HCT116 (cell line): ENCODE data around the gene ENTREP1. TPM values are rescaled to one million over a fixed set of nuclear protein-coding genes. Genes with fewer than 3 reads are reported as not detected.

ENCODE experiments used
- ATAC-seq: fragments of 200-7000 bp; cut with Tn5 transposase; 2 replicates; pipeline ENCODE4 v1.9.1; 2020; ENCODE audit warnings: mild to moderate bottlenecking, moderate library complexity
- BruUV-seq: library from RNA; stranded (reverse); fragments of 400-500 nt; replicated peaks from 2 replicates; lab custom pipeline; 2021; lab: Mats Ljungman, UMichigan
- CTCF ChIA-PET: fragments of 300-600 bp; sonication (Branson Sonifier 250); formaldehyde crosslinking; loops from one replicate; lab custom pipeline; 2021; ENCODE audit warnings: antibody characterized with exemption; lab: Charles Lee
- POLR2A ChIA-PET: fragments of 300-600, 350-600 bp; sonication (Branson Sonifier 250); formaldehyde crosslinking; loops from one replicate; lab custom pipeline; 2021; ENCODE audit warnings: antibody characterized with exemption; lab: Charles Lee
- RAD21 ChIA-PET, 2 experiments: fragments of 300-600 bp; sonication (Branson Sonifier 250); formaldehyde crosslinking; loops; one replicate each; lab custom pipeline; 2023; ENCODE audit warnings: low total read pairs in 2 of 2; ENCODE audit not compliant: uncharacterized antibody in 2 of 2, unreplicated experiment in 2 of 2, low non-redundant PET in 1 of 2; lab: Charles Lee
- DNase-seq: peaks from one replicate; pipeline ENCODE4 v3.0.0-alpha.2; 2010; ENCODE audit warnings: low read depth, low spot score
- H2AFZ ChIP-seq: fragments of 200-600 bp; shearing (Covaris generic), sonication (generic); 2 replicates; pipeline ENCODE4 v1.6.1; 2017; ENCODE audit warnings: low read depth, mixed run types, mixed read lengths, antibody characterized with exemption, low read length; ENCODE audit not compliant: poor library complexity, severe bottlenecking
- H3K27ac ChIP-seq: 2 replicates; pipeline ENCODE4 v1.5.1; 2012; ENCODE audit warnings: low read depth, low read length
- H3K27me3 ChIP-seq: fragments of 200-600 bp; sonication (generic); 2 replicates; pipeline ENCODE4 v1.6.1; 2016; ENCODE audit warnings: mixed run types, low read length, mixed read lengths; ENCODE audit not compliant: insufficient read depth
- H3K36me3 ChIP-seq, 2 experiments: fragments of 200-500 bp in 1 of 2; fragments of 200-600 bp in 1 of 2; sonication (Bioruptor generic) in 1 of 2; sonication (generic) in 1 of 2; 2 replicates each; pipeline versions ENCODE4 v1.5.1 to v1.6.1; 2014 to 2016; ENCODE audit warnings: low read length in 2 of 2, inconsistent platforms in 1 of 2, mixed read lengths in 1 of 2, mixed run types in 1 of 2; ENCODE audit not compliant: insufficient read depth in 2 of 2, control insufficient read depth in 1 of 2
- H3K4me1 ChIP-seq, 2 experiments: fragments of 200-600 bp in 1 of 2; sonication (generic) in 1 of 2; 2 replicates each; pipeline versions ENCODE4 v1.5.1 to v1.6.1; 2012 to 2017; ENCODE audit warnings: low read length in 2 of 2, inconsistent platforms in 1 of 2, mild to moderate bottlenecking in 1 of 2, mixed read lengths in 1 of 2, mixed run types in 1 of 2, moderate library complexity in 1 of 2; ENCODE audit not compliant: insufficient read depth in 2 of 2, control insufficient read depth in 1 of 2
- H3K4me2 ChIP-seq: fragments of 200-600 bp; sonication (generic); 2 replicates; pipeline ENCODE4 v1.6.1; 2017; ENCODE audit warnings: mixed run types, low read length, mixed read lengths
- H3K4me3 ChIP-seq, 2 experiments: fragments of 200-600 bp in 1 of 2; sonication (generic) in 1 of 2; replicated peaks in 1 of 2; 2 replicates each; pipeline ENCODE4 v1.5.1; 2011 to 2016; ENCODE audit warnings: low read length in 2 of 2, control low read depth in 1 of 2, low read depth in 1 of 2, mild to moderate bottlenecking in 1 of 2, mixed read lengths in 1 of 2, mixed run types in 1 of 2
- H3K79me2 ChIP-seq: fragments of 200-600 bp; sonication (generic); 2 replicates; pipeline ENCODE4 v1.6.1; 2017; ENCODE audit warnings: mild to moderate bottlenecking, mixed run types, low read length, moderate library complexity, mixed read lengths; ENCODE audit not compliant: insufficient read depth
- H3K9ac ChIP-seq: fragments of 200-600 bp; sonication (generic); 2 replicates; pipeline ENCODE4 v1.6.1; 2016; ENCODE audit warnings: low read length, mixed read lengths
- H3K9me2 ChIP-seq: fragments of 200-600 bp; sonication (generic), shearing (Covaris generic); 2 replicates; pipeline ENCODE4 v1.6.1; 2017; ENCODE audit warnings: mixed run types, mild to moderate bottlenecking, moderate library complexity; ENCODE audit not compliant: insufficient read depth
- H3K9me3 ChIP-seq, 2 experiments: fragments of 200-500 bp in 1 of 2; fragments of 200-600 bp in 1 of 2; sonication (Bioruptor generic) in 1 of 2; sonication (generic) in 1 of 2; 2 replicates each; pipeline ENCODE4 v1.6.1; 2014 to 2017; ENCODE audit warnings: low read length in 2 of 2, mixed read lengths in 2 of 2, inconsistent platforms in 1 of 2, low read depth in 1 of 2, mild to moderate bottlenecking in 1 of 2, mixed run types in 1 of 2, moderate library complexity in 1 of 2; ENCODE audit not compliant: control insufficient read depth in 1 of 2, insufficient read depth in 1 of 2
- H4K20me1 ChIP-seq: fragments of 200-600 bp; sonication (generic), shearing (Covaris generic); 2 replicates; pipeline ENCODE4 v1.6.1; 2017; ENCODE audit warnings: mixed run types, mild to moderate bottlenecking, moderate library complexity; ENCODE audit not compliant: insufficient read depth
- ATF3 ChIP-seq: IDR thresholded peaks from 2 replicates; pipeline ENCODE4 v1.6.1; 2012
- CBX3 ChIP-seq: IDR thresholded peaks from 2 replicates; pipeline ENCODE4 v1.6.1; 2012; ENCODE audit warnings: low read depth
- CEBPB ChIP-seq: IDR thresholded peaks from 2 replicates; pipeline ENCODE4 v1.6.1; 2012; ENCODE audit warnings: low read depth
- CTCF ChIP-seq, 3 experiments: fragments of 200-600 bp in 1 of 3; sonication (generic) in 1 of 3; IDR thresholded peaks in 2 of 3; conservative IDR thresholded peaks in 1 of 3; 2 replicates each; pipeline ENCODE4 v1.5.1; 2012 to 2017; ENCODE audit warnings: low read depth in 2 of 3, low read length in 2 of 3, antibody characterized with exemption in 1 of 3, borderline replicate concordance in 1 of 3, control low read depth in 1 of 3, mild to moderate bottlenecking in 1 of 3, mixed read lengths in 1 of 3, mixed run types in 1 of 3, moderate library complexity in 1 of 3; ENCODE audit not compliant: insufficient read depth in 1 of 3
- ELF1 ChIP-seq: IDR thresholded peaks from 2 replicates; pipeline ENCODE4 v1.6.1; 2012; ENCODE audit warnings: low read depth, borderline replicate concordance
- EZH2 ChIP-seq: fragments of 200-600 bp; sonication (generic); IDR thresholded peaks from 2 replicates; pipeline ENCODE4 v1.6.1; 2017; ENCODE audit warnings: antibody characterized with exemption, mixed run types
- FOSL1 ChIP-seq: IDR thresholded peaks from 2 replicates; pipeline ENCODE4 v1.6.1; 2012; ENCODE audit warnings: low read depth
- JUND ChIP-seq: IDR thresholded peaks from 2 replicates; pipeline ENCODE4 v1.6.1; 2012
- POLR2AphosphoS5 ChIP-seq: IDR thresholded peaks from 2 replicates; pipeline ENCODE4 v1.6.1; 2011; ENCODE audit warnings: mild to moderate bottlenecking, low read depth, low read length, moderate library complexity
- RAD21 ChIP-seq: IDR thresholded peaks from 2 replicates; pipeline ENCODE4 v1.6.1; 2012; ENCODE audit warnings: low read depth, mild to moderate bottlenecking
- REST ChIP-seq: IDR thresholded peaks from 2 replicates; pipeline ENCODE4 v1.6.1; 2012; ENCODE audit warnings: low read depth
- SIN3A ChIP-seq: IDR thresholded peaks from 2 replicates; pipeline ENCODE4 v1.6.1; 2012; ENCODE audit warnings: low read depth
- SRF ChIP-seq: IDR thresholded peaks from 2 replicates; pipeline ENCODE4 v1.6.1; 2012; ENCODE audit warnings: low read depth
- TCF7L2 ChIP-seq: IDR thresholded peaks from 2 replicates; pipeline ENCODE4 v1.7.0; 2011; ENCODE audit warnings: borderline replicate concordance, inconsistent platforms; ENCODE audit not compliant: insufficient read depth, insufficient read length; ENCODE audit errors: extremely low read depth
- YY1 ChIP-seq: IDR thresholded peaks from 2 replicates; pipeline ENCODE4 v1.6.1; 2011; ENCODE audit warnings: low read length, low read depth, moderate library complexity, mild to moderate bottlenecking; ENCODE audit not compliant: insufficient replicate concordance; ENCODE audit errors: extremely low read depth
- ZBTB33 ChIP-seq: IDR thresholded peaks from 2 replicates; pipeline ENCODE4 v1.6.1; 2011; ENCODE audit warnings: mild to moderate bottlenecking, low read length, moderate library complexity; ENCODE audit not compliant: insufficient replicate concordance; ENCODE audit errors: extremely low read depth
- ZFX ChIP-seq: fragments of 450-650 bp; IDR thresholded peaks from 2 replicates; pipeline ENCODE4 v1.6.1; 2017
- intact Hi-C: fragments of 100-400 bp; cut with micrococcal nuclease; formaldehyde crosslinking; loops from 2 replicates; pipeline ENCODE4 v1.10.0; 2022
- total RNA-seq: library from RNA; stranded (reverse); gene quantifications from one replicate; pipeline ENCODE4 v1.2.1, GENCODE V29; 2021; ENCODE audit not compliant: unreplicated experiment

Gene ENTREP1
- total RNA-seq, 1 experiment from 2014 or later: 1.1 TPM

DNA sequence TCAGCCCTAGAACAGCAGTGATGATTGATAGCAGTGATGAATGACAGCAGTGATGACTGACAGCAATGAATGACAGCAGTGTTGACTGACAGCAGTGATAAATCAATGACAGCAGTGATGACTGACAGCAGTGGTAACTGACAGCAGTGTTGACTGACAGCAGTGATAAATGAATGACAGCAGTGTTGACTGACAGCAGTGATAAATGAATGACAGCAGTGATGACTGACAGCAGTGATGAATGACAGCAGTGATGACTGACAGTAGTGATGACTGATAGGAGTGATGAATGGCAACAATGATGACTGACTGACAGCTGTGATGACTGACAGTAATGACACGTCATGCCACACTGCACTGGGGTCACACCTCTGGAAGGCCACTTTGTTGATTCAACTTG is 106.8 kb downstream of the ENTREP1 start (continued):
- TF ChIP-seq CTCF (IDR thresholded peaks at IDR 0.05 in 2 of 3, conservative IDR thresholded peaks at IDR 0.05 in 1 of 3; ENCODE audit: borderline replicate concordance in 1 of 3, insufficient read depth in 1 of 3, low read depth in 2 of 3, low read length in 2 of 3): no peak
- no peak for TF ChIP-seq CBX3
- no peak for TF ChIP-seq POLR2AphosphoS5

DNA sequence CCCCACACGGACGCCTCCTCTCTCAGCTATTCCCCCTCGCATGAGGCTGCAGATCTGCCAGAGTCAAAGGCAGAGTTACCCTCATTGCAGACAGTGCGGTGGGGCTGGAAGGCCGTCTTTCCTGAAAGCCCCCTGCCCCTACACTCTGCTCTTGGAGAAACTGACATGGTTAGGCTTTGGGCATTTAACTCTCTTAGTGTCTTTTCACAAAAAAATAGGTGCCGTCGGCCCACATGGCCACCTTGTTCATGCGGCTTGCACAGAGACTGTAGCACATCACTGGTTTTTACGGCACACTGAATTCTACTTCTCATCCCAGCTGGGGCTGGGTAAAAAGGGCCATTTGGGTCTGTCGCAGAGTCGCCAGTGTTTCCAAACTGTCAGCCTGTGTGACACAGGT is 107.6 kb downstream of the ENTREP1 start:
- TF ChIP-seq REST: no peak
- TF ChIP-seq ZBTB33: no peak
- no peak for TF ChIP-seq CEBPB
- no peak for TF ChIP-seq EZH2
- TF ChIP-seq TCF7L2: no peak
- no peak for TF ChIP-seq ELF1
- TF ChIP-seq ATF3: no peak
- no peak for TF ChIP-seq YY1
- TF ChIP-seq ZFX: no peak
- no peak for TF ChIP-seq JUND
- TF ChIP-seq SRF: no peak
- no peak for TF ChIP-seq CBX3
- TF ChIP-seq SIN3A: no peak
- TF ChIP-seq RAD21: no peak
- no peak for TF ChIP-seq FOSL1
- RAD21 ChIA-PET: no interaction called here
- CTCF ChIA-PET: no interaction called here
- H4K20me1 ChIP-seq: no peaks in the 10 kb centered on the region
- no peak overlapping the region for H3K27ac ChIP-seq
- DNase-seq (no peak), ATAC-seq (no peak)
- H3K36me3 ChIP-seq: no peaks in the 10 kb centered on the region
- intact Hi-C loops: no loop called here
- no peaks in the 10 kb centered on the region for H3K79me2 ChIP-seq
- POLR2A ChIA-PET: no interaction called here
- H3K4me2 ChIP-seq: no peak overlapping the region
- no peaks in the 10 kb centered on the region for H3K4me1 ChIP-seq
- H2AFZ ChIP-seq: no peak overlapping the region
- no peak overlapping the region for H3K9ac ChIP-seq
- H3K9me3 ChIP-seq: no peaks in the 10 kb centered on the region
- H3K4me3 ChIP-seq: no peak overlapping the region
- no TSS peak for BruUV-seq
- H3K9me2 ChIP-seq: no peaks in the 10 kb centered on the region
- 0 out of 2 replicates have a peak, but pooled peaks cover 5% of the 10 kb centered on the region for H3K27me3 ChIP-seq
